GM12878 (cell line): ENCODE data around the gene DNAAF2. TPM values are rescaled to one million over a fixed set of nuclear protein-coding genes. Genes with fewer than 3 reads are reported as not detected.

ENCODE experiments used
- ASH2L ChIP-seq: fragments of 300-600, 200-600 bp; sonication (generic); IDR thresholded peaks from 2 replicates; pipeline ENCODE4 v1.6.1; 2017; ENCODE audit warnings: low read depth, mild to moderate bottlenecking, borderline replicate concordance
- BMI1 ChIP-seq: fragments of 450-650 bp; IDR thresholded peaks from 2 replicates; pipeline ENCODE4 v1.6.1; 2016; ENCODE audit warnings: mild to moderate bottlenecking, moderate library complexity, borderline replicate concordance
- CEBPB ChIP-seq, 2 experiments: fragments of 150-350 bp in 1 of 2; IDR thresholded peaks; 2 replicates each; pipeline ENCODE4 v1.6.1; 2012 to 2014; ENCODE audit warnings: low read depth in 2 of 2, low read length in 2 of 2, borderline replicate concordance in 1 of 2, inconsistent platforms in 1 of 2
- CHD4 ChIP-seq: fragments of 200-600 bp; sonication (generic); IDR thresholded peaks from 2 replicates; pipeline ENCODE4 v1.6.1; 2016; ENCODE audit warnings: mild to moderate bottlenecking
- CREM ChIP-seq: IDR thresholded peaks from 2 replicates; pipeline ENCODE4 v1.6.1; 2014; ENCODE audit warnings: antibody characterized with exemption, low read depth
- ETV6 ChIP-seq, 2 experiments: fragments of 450-650 bp in 1 of 2; IDR thresholded peaks in 1 of 2; conservative IDR thresholded peaks in 1 of 2; 2 replicates each; pipeline ENCODE4 v1.6.1; 2014; ENCODE audit warnings: antibody characterized with exemption in 1 of 2, borderline replicate concordance in 1 of 2, low read depth in 1 of 2, mild to moderate bottlenecking in 1 of 2, moderate library complexity in 1 of 2
- GABPA ChIP-seq: IDR thresholded peaks from 2 replicates; pipeline ENCODE4 v1.6.1; 2014; ENCODE audit warnings: antibody characterized with exemption, low read depth, mild to moderate bottlenecking, inconsistent platforms
- GATAD2B ChIP-seq: fragments of 450-650 bp; conservative IDR thresholded peaks from 2 replicates; pipeline ENCODE4 v1.6.1; 2017; ENCODE audit warnings: low read depth, mild to moderate bottlenecking, moderate library complexity
- HDAC2 ChIP-seq: fragments of 200-600 bp; sonication (generic); IDR thresholded peaks from 2 replicates; pipeline ENCODE4 v1.6.1; 2017
- IRF5 ChIP-seq: fragments of 450-650 bp; IDR thresholded peaks from 2 replicates; pipeline ENCODE4 v1.6.1; 2017; ENCODE audit warnings: borderline replicate concordance
- KAT2A ChIP-seq: conservative IDR thresholded peaks from 2 replicates; pipeline ENCODE4 v1.6.1; 2011; ENCODE audit warnings: low read depth, low read length; ENCODE audit not compliant: control insufficient read depth
- NBN ChIP-seq: fragments of 450-650 bp; IDR thresholded peaks from 2 replicates; pipeline ENCODE4 v1.6.1; 2016
- NR2C1 ChIP-seq: fragments of 450-650 bp; IDR thresholded peaks from 2 replicates; pipeline ENCODE4 v1.6.1; 2017; ENCODE audit warnings: antibody characterized with exemption, mild to moderate bottlenecking, moderate library complexity
- POLR2A ChIP-seq: IDR thresholded peaks from 2 replicates; pipeline ENCODE4 v1.6.1; 2011; ENCODE audit warnings: low read depth, mild to moderate bottlenecking, low read length
- POLR2AphosphoS2 ChIP-seq: IDR thresholded peaks from 2 replicates; pipeline ENCODE4 v1.6.1; 2011; ENCODE audit warnings: low read depth, mild to moderate bottlenecking, low read length, improper control_type of control experiment, moderate library complexity
- POLR2AphosphoS5 ChIP-seq: IDR thresholded peaks from 2 replicates; pipeline ENCODE4 v1.6.1; 2011; ENCODE audit warnings: mild to moderate bottlenecking, low read length, inconsistent platforms
- POU2F2 ChIP-seq: IDR thresholded peaks from 3 replicates; pipeline ENCODE4 v1.6.1; 2011; ENCODE audit warnings: low read depth, mild to moderate bottlenecking, low read length, borderline replicate concordance
- RB1 ChIP-seq: fragments of 450-650 bp; formaldehyde crosslinking; IDR thresholded peaks from 2 replicates; pipeline ENCODE4 v1.6.1; 2017; ENCODE audit warnings: mild to moderate bottlenecking, borderline replicate concordance
- SIN3A ChIP-seq: IDR thresholded peaks from 2 replicates; pipeline ENCODE4 v1.6.1; 2012; ENCODE audit warnings: low read depth, low read length, improper control_type of control experiment
- SREBF1 ChIP-seq: IDR thresholded peaks from 2 replicates; pipeline ENCODE4 v1.6.1; 2012; ENCODE audit warnings: mild to moderate bottlenecking, low read length
- SREBF2 ChIP-seq: IDR thresholded peaks from 2 replicates; pipeline ENCODE4 v1.6.1; 2012; ENCODE audit warnings: mild to moderate bottlenecking, low read length
- SRF ChIP-seq, 2 experiments: IDR thresholded peaks; 2 replicates each; pipeline ENCODE4 v1.6.1; 2011; ENCODE audit warnings: low read depth in 2 of 2, low read length in 2 of 2, mild to moderate bottlenecking in 1 of 2, moderate library complexity in 1 of 2
- STAT3 ChIP-seq: IDR thresholded peaks from 2 replicates; pipeline ENCODE4 v1.6.1; 2011; ENCODE audit warnings: low read depth, low read length, improper control_type of control experiment
- SUPT20H ChIP-seq: IDR thresholded peaks from 2 replicates; pipeline ENCODE4 v1.6.1; 2011; ENCODE audit warnings: low read depth, mild to moderate bottlenecking, low read length, moderate library complexity, borderline replicate concordance; ENCODE audit not compliant: control insufficient read depth
- TAF1 ChIP-seq: IDR thresholded peaks from 2 replicates; pipeline ENCODE4 v1.6.1; 2011; ENCODE audit warnings: mild to moderate bottlenecking, low read depth, low read length, borderline replicate concordance
- polyA plus RNA-seq, 11 experiments: library from polyadenylated mRNA; depleted of rRNA in 4 of 11; unstranded in 6 of 11; stranded (reverse) in 5 of 11; fragments of >200 nt; fragmentation: Nextera tagmentation in 4 of 11; fragmentation: Illumina TruSeq in 1 of 11; extraction: Ambion mirVana in 4 of 11; extraction: Trizol in 1 of 11; gene quantifications; 1 replicate in 1 of 11; 2 replicates in 10 of 11; pipeline versions ENCODE4 v1.2.1 to v1.2.3, GENCODE V29; 2011 to 2016; ENCODE audit warnings: inconsistent platforms in 2 of 11, missing spikeins in 2 of 11, low read depth in 1 of 11
- total RNA-seq, 4 experiments: library from RNA; depleted of rRNA in 3 of 4; stranded (reverse); fragments of >200 nt in 3 of 4; fragmentation: Illumina TruSeq in 1 of 4; extraction: Trizol in 1 of 4; gene quantifications; 2 replicates each; pipeline versions ENCODE4 v1.2.1 to v1.2.3, GENCODE V29; 2013 to 2021
- TF ChIP-seq, protein P1 (sequence below): fragments of 150-350 bp; IDR thresholded peaks from 2 replicates; pipeline ENCODE4 v1.6.1; 2014; ENCODE audit warnings: mild to moderate bottlenecking, low read depth, low read length
- TF ChIP-seq, protein P2 (sequence below): fragments of 450-650 bp; IDR thresholded peaks from 2 replicates; pipeline ENCODE4 v1.6.1; 2016; ENCODE audit warnings: mild to moderate bottlenecking

The DNAAF2 gene
- total and polyA plus RNA-seq, 10 of the 15 experiments (the other 5 are each of a cell fraction or from before 2014, with no cell fraction given) = 5.7 to 24.7 (median 10.8) TPM

DNA sequence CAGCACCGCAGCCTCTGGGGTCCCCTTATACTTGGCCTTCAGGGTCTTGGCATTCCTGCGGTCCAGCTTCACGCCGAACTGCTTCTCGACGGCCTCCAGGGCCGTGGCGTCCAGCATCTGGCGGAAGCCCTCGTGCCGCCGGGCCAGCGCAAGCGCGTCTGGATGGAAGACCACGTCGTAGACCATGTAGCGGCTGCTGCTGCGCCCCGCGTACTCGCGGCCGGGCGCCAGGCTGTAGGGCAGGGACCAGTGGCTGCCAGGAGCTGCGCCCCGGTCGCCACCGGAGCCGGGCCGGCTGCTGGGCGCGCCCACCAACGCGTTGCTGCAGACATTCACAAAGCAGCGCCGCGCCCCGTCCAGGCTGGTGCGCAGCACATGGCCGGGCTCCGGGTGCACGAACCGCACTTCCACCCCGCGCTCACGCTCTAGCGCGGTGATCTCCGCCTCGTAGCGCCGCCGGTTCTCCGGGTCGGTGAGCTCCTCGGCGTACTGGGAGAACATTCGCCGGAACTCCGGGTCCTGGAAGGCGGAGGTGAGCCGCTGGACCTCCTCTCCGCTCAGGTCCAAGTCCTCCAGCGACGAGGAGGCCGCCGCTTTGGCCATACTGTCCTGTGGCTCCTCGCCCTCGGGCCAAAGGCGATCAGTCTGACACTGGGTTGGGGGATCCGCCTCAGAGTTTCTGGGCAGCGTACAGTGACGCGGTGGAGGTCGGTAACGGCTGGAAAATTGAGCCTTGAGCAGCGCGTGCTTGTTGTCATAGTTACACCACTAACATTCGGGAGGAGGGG, at the start of gene DNAAF2 (continued):
- 0 out of 3 replicates have a peak, but pooled peaks have one; percentile 1 for TF ChIP-seq POU2F2
- no peak for TF ChIP-seq STAT3
- TF ChIP-seq ETV6 (conservative IDR thresholded peaks at IDR 0.05 in 1 of 2, IDR thresholded peaks at IDR 0.05 in 1 of 2; ENCODE audit: borderline replicate concordance in 1 of 2, low read depth in 1 of 2) = no peak
- peak; percentile 20 for TF ChIP-seq POLR2A
- TF ChIP-seq HDAC2 = no peak
- peak; percentile 96 for TF ChIP-seq BMI1
- TF ChIP-seq RB1 = no peak
- TF ChIP-seq CHD4 = no peak
- TF ChIP-seq SUPT20H = no peak
- no peak for TF ChIP-seq SRF (IDR thresholded peaks at IDR 0.05; ENCODE audit: low read depth in 2 of 2, low read length in 2 of 2)
- no peak for TF ChIP-seq POLR2AphosphoS2
- no peak for TF ChIP-seq TAF1
- TF ChIP-seq NBN = no peak; the same call in 1 of the 2 replicates
- no peak for TF ChIP-seq GABPA
- TF ChIP-seq, protein P1, sequence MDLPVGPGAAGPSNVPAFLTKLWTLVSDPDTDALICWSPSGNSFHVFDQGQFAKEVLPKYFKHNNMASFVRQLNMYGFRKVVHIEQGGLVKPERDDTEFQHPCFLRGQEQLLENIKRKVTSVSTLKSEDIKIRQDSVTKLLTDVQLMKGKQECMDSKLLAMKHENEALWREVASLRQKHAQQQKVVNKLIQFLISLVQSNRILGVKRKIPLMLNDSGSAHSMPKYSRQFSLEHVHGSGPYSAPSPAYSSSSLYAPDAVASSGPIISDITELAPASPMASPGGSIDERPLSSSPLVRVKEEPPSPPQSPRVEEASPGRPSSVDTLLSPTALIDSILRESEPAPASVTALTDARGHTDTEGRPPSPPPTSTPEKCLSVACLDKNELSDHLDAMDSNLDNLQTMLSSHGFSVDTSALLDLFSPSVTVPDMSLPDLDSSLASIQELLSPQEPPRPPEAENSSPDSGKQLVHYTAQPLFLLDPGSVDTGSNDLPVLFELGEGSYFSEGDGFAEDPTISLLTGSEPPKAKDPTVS = no peak
- no peak for TF ChIP-seq IRF5
- no peak for TF ChIP-seq KAT2A
- TF ChIP-seq GATAD2B = no peak; the same call in 1 of the 2 replicates
- TF ChIP-seq, protein P2, sequence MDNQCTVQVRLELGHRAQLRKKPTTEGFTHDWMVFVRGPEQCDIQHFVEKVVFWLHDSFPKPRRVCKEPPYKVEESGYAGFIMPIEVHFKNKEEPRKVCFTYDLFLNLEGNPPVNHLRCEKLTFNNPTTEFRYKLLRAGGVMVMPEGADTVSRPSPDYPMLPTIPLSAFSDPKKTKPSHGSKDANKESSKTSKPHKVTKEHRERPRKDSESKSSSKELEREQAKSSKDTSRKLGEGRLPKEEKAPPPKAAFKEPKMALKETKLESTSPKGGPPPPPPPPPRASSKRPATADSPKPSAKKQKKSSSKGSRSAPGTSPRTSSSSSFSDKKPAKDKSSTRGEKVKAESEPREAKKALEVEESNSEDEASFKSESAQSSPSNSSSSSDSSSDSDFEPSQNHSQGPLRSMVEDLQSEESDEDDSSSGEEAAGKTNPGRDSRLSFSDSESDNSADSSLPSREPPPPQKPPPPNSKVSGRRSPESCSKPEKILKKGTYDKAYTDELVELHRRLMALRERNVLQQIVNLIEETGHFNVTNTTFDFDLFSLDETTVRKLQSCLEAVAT = no peak; the same call in 1 of the 2 replicates
- TF ChIP-seq SREBF2 = no peak
- no peak for TF ChIP-seq ASH2L
- TF ChIP-seq SREBF1 = no peak
- no peak for TF ChIP-seq CEBPB (IDR thresholded peaks at IDR 0.05; ENCODE audit: borderline replicate concordance in 1 of 2, low read depth in 2 of 2, low read length in 2 of 2)
- TF ChIP-seq CREM = peak; percentile 11; the same call in 1 of the 2 replicates
- peak; percentile 83 for TF ChIP-seq SIN3A
- no peak; the same call in 1 of the 2 replicates for TF ChIP-seq NR2C1
- no peak; the same call in none of the 2 replicates for TF ChIP-seq POLR2AphosphoS5
